ENCODE measurements around the gene EPAS1. TPM values are rescaled to one million over a fixed set of nuclear protein-coding genes. Genes with fewer than 3 reads are reported as not detected.

Gene EPAS1
- total and polyA plus RNA-seq, 9 of the 15 experiments (the other 6 are each of a cell fraction or from before 2014, with no cell fraction given), result 0.25 to 11.2 (median 4.1) TPM

DNA sequence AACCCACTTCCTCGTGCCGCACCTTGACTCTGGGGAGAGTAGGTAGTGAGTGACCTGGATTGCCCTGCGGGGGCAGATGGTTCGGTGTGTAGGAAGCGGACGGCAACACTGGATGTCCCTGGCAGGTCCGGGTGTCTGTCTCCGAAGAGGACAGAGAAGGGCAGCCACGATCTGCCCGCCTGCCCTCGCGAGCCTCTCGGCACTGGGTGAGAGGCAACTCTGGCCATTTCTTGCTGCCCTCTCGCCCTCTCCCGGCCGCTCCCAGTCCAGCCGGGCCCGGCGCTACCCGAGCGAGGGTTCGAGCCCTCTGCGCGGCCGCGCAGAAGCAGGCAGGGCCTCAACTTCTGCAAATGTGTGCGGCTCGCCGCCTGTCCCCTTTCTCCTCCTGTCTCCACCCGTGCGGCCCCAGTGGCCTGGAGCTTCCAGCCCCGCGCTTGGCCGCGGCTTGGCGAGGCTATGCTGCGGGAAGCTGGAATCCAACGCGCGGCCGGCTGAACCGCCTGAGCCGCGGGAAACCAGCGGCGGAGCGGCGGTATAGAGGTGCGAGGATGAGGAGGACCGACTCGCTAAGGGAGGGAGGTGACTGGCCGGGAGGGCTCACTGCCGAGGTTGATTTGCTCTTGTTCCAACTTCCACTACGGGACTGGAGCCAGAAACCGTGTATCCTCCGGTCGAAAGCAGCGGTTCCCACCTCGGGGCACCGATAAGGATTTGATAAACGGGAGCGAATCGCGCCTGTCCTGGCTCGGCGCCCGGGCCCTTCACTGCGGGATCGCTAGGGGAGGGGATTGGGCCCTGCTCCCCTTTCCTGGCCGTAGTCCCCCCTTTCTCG lies 1.5 kb downstream of the EPAS1 start:
- peak overlapping the region; percentile 66; the same call in 1 of the 3 replicates for H3K27ac ChIP-seq (ENCODE audit: extremely low read depth, low read depth, low read length)
- TF ChIP-seq, protein P1, sequence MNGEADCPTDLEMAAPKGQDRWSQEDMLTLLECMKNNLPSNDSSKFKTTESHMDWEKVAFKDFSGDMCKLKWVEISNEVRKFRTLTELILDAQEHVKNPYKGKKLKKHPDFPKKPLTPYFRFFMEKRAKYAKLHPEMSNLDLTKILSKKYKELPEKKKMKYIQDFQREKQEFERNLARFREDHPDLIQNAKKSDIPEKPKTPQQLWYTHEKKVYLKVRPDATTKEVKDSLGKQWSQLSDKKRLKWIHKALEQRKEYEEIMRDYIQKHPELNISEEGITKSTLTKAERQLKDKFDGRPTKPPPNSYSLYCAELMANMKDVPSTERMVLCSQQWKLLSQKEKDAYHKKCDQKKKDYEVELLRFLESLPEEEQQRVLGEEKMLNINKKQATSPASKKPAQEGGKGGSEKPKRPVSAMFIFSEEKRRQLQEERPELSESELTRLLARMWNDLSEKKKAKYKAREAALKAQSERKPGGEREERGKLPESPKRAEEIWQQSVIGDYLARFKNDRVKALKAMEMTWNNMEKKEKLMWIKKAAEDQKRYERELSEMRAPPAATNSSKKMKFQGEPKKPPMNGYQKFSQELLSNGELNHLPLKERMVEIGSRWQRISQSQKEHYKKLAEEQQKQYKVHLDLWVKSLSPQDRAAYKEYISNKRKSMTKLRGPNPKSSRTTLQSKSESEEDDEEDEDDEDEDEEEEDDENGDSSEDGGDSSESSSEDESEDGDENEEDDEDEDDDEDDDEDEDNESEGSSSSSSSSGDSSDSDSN (IDR thresholded peaks at IDR 0.05; ENCODE audit: borderline replicate concordance in 1 of 2, low read depth in 2 of 2, low read length in 2 of 2), result peak in 1 of 2 experiments; percentile 12; a peak in 1 of 4 replicates
- peak; percentile 48; the same call in 1 of the 2 replicates for TF ChIP-seq PHB (CRISPR knock-in tag; IDR thresholded peaks at IDR 0.05)
- peak; percentile 53; the same call in 1 of the 2 replicates for TF ChIP-seq TFAP4 (CRISPR knock-in tag; IDR thresholded peaks at IDR 0.05; ENCODE audit: borderline replicate concordance)
- peak; percentile 89 for TF ChIP-seq ZNF766 (CRISPR knock-in tag; conservative IDR thresholded peaks at IDR 0.05)
- TF ChIP-seq MED1 (CRISPR knock-in tag; IDR thresholded peaks at IDR 0.05; ENCODE audit: borderline replicate concordance), result 0 out of 2 replicates have a peak, but pooled peaks have one; percentile 26
- TF ChIP-seq, protein P2, sequence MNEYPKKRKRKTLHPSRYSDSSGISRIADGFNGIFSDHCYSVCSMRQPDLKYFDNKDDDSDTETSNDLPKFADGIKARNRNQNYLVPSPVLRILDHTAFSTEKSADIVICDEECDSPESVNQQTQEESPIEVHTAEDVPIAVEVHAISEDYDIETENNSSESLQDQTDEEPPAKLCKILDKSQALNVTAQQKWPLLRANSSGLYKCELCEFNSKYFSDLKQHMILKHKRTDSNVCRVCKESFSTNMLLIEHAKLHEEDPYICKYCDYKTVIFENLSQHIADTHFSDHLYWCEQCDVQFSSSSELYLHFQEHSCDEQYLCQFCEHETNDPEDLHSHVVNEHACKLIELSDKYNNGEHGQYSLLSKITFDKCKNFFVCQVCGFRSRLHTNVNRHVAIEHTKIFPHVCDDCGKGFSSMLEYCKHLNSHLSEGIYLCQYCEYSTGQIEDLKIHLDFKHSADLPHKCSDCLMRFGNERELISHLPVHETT (CRISPR knock-in tag; conservative IDR thresholded peaks at IDR 0.05 in 1 of 2, IDR thresholded peaks at IDR 0.05 in 1 of 2), result peak in 1 of 2 experiments; percentile 67; a peak in 1 of 4 replicates
- no peak for TF ChIP-seq MEF2A (IDR thresholded peaks at IDR 0.05; ENCODE audit: control insufficient read depth, low read depth, low read length)
- TF ChIP-seq NONO (IDR thresholded peaks at IDR 0.05; ENCODE audit: low read depth in 2 of 2, low read length in 1 of 2), result no peak
- TF ChIP-seq MAX (CRISPR knock-in tag; IDR thresholded peaks at IDR 0.05), result 0 out of 2 replicates have a peak, but pooled peaks have one; percentile 18
- TF ChIP-seq ZNF740 (CRISPR knock-in tag; IDR thresholded peaks at IDR 0.05), result 0 out of 2 replicates have a peak, but pooled peaks have one; percentile 7
- no peak for TF ChIP-seq ZNF740 (tag; IDR thresholded peaks at IDR 0.05)
- 0 out of 2 replicates have a peak, but pooled peaks have one; percentile 2 for TF ChIP-seq GTF2E2 (tag; IDR thresholded peaks at IDR 0.05)

More for the DNA sequence above, 1.5 kb downstream of the EPAS1 start:
- no peaks in the 10 kb centered on the region for H3K9me3 ChIP-seq (replicated peaks; ENCODE audit: control insufficient read depth, insufficient read depth, low read depth, low read length)
- POLR2A ChIA-PET, result interaction anchor here (0.5 to 2.2 kb wide), 6 partner anchors 11 to 240 kb away, joined by 3 to 7 read pairs (median 6); no protein-coding TSS in a partner anchor
- H3K9ac ChIP-seq (ENCODE audit: insufficient read depth in 1 of 2, low read depth in 2 of 2, low read length in 2 of 2), result peak overlapping the region; percentile 56 to 91; a peak in 3 of 4 replicates
- H3K4me3 ChIP-seq, result peak overlapping the region; percentile 56
- no peaks in the 10 kb centered on the region for H3K36me3 ChIP-seq (ENCODE audit: control insufficient read depth, insufficient read depth, low read length)
- peaks cover 6% of the 10 kb centered on the region for H4K20me1 ChIP-seq (replicated peaks; ENCODE audit: control insufficient read depth, insufficient read depth, low read length)
- DNase-seq (ENCODE audit: extremely low read depth in 1 of 4, low spot score in 3 of 4) (peak; percentile 26 to 59 (median 40)), ATAC-seq (peak; percentile 35), FAIRE-seq (no peak)
- peaks cover 4% of the 10 kb centered on the region for H3K9me1 ChIP-seq (ENCODE audit: control insufficient read depth, insufficient read depth, low read length)
- H2AFZ ChIP-seq (ENCODE audit: low read depth, low read length), result peak overlapping the region; percentile 89
- intact Hi-C loops (cut with micrococcal nuclease), result loop anchor here (1.0 to 10.0 kb wide), 4 partner anchors 42 to 284 kb away; no protein-coding TSS in a partner anchor
- 2% methylated on average over 62 of the region's 71 CpGs for WGBS (ENCODE audit: insufficient coverage, low coverage, missing lambda C conversion rate)
- peaks cover 16 to 39% of the 10 kb centered on the region in 2 experiments for H3K4me1 ChIP-seq (replicated peaks in 1 of 2; ENCODE audit: control insufficient read depth in 2 of 2, insufficient read depth in 2 of 2, low read length in 2 of 2)
- peaks cover 5 to 13% of the 10 kb centered on the region in 2 experiments; a peak in 3 of 5 replicates for H3K27me3 ChIP-seq (ENCODE audit: control insufficient read depth in 2 of 2, insufficient read depth in 2 of 2, low read length in 2 of 2)
- H3K4me2 ChIP-seq (ENCODE audit: insufficient read depth, low read length), result peak overlapping the region; percentile 80
- in situ Hi-C loops (cut with MboI), result loop anchor here (5.0 kb wide), 1 partner anchor 69 kb away; no protein-coding TSS in a partner anchor
- no TSS peak for BruUV-seq (replicated peaks)
- no peaks in the 10 kb centered on the region; the same call in 2 of the 3 replicates for H3K79me2 ChIP-seq (ENCODE audit: control insufficient read depth, insufficient read depth, low read length)
- CTCF ChIA-PET (ENCODE audit: low intra/inter-chr PET ratio), result interaction anchor here (2.0 kb wide), 1 partner anchor 66 kb away, joined by 7 read pairs; no protein-coding TSS in a partner anchor
